GM12865 (cell line): ENCODE measurements around the gene SLC17A3.

Experiments used
- DNase-seq: peaks from one replicate; pipeline ENCODE4 v3.0.0; 2010; ENCODE audit warnings: low read depth
- H3K4me3 ChIP-seq: 2 replicates; pipeline ENCODE4 v1.5.1; 2011; ENCODE audit warnings: mild to moderate bottlenecking, low read depth, low read length, control low read depth
- CTCF ChIP-seq: IDR thresholded peaks from 2 replicates; pipeline ENCODE4 v1.5.1; 2011; ENCODE audit warnings: low read length, control low read depth, low read depth, inconsistent platforms; ENCODE audit not compliant: insufficient read depth; ENCODE audit errors: missing control alignments

Gene SLC17A3

GRCh38 chr6:25801436-25801835 lies 72.6 kb downstream of the SLC17A3 start:
- H3K4me3 ChIP-seq = no peak overlapping the region
- no peak for DNase-seq
- no peak for TF ChIP-seq CTCF
